Body of pancreas (tissue), 4 donors: ENCODE results near the gene GPR141. TPM values are rescaled to one million over a fixed set of nuclear protein-coding genes. Genes with fewer than 3 reads are reported as not detected.
A peak's percentile ranks its signal among the peaks of the same experiment; 100 is the strongest.

ENCODE experiments used
- ATAC-seq: fragments of 150-250 bp; one replicate; pipeline ENCODE4 v1.9.1; 2016
- DNase-seq, 4 donors: peaks; one replicate each; pipeline ENCODE4 v3.0.0-alpha.2; 2019
- H3K27ac ChIP-seq, 4 donors: fragments of 200-600 bp; sonication (generic); 1 replicate in 3 of 4; 2 replicates in 1 of 4; pipeline versions ENCODE4 v1.5.1 to v1.6.1; 2016 to 2019; ENCODE audit warnings: mild to moderate bottlenecking in 1 of 4, mixed read lengths in 1 of 4, moderate library complexity in 1 of 4
- H3K27me3 ChIP-seq, 2 donors: fragments of 200-600 bp; sonication (generic); one replicate each; pipeline ENCODE4 v1.6.0; 2016; ENCODE audit warnings: mild to moderate bottlenecking in 1 of 2
- H3K36me3 ChIP-seq, 2 donors: fragments of 200-600 bp; sonication (generic); replicated peaks in 1 of 2; 2 replicates each; pipeline ENCODE4 v1.5.1; 2016; ENCODE audit warnings: low read depth in 2 of 2; ENCODE audit not compliant: insufficient read depth in 1 of 2
- H3K4me1 ChIP-seq: fragments of 200-600 bp; sonication (generic); one replicate; pipeline ENCODE4 v1.6.0; 2016
- H3K4me3 ChIP-seq, 2 donors: fragments of 200-600 bp; sonication (generic); 1 replicate in 1 of 2; 2 replicates in 1 of 2; pipeline ENCODE4 v1.5.1; 2016 to 2019
- H3K9me3 ChIP-seq, 3 donors: fragments of 200-600 bp; sonication (generic); 1 replicate in 2 of 3; 2 replicates in 1 of 3; pipeline ENCODE4 v1.5.1; 2016
- CTCF ChIP-seq, 7 experiments: fragments of 450-650 bp in 4 of 7; fragments of 200-600 bp in 3 of 7; sonication (generic) in 3 of 7; IDR thresholded peaks; one replicate each; pipeline ENCODE4 v1.5.1; 2016 to 2019; ENCODE audit warnings: antibody characterized with exemption in 7 of 7
- POLR2A ChIP-seq, 3 donors: fragments of 450-650 bp; IDR thresholded peaks; one replicate each; pipeline ENCODE4 v1.6.1; 2016; ENCODE audit warnings: antibody characterized with exemption in 3 of 3, mild to moderate bottlenecking in 2 of 3
- WGBS, 2 donors: methylation state at CpG; one replicate each; pipeline ENCODE4 v1.1.5; 2017; 5-methylcytosine and 5-hydroxymethylcytosine counted together
- intact Hi-C: fragments of 100-400 bp; cut with DNase I; formaldehyde crosslinking; loops from one replicate; pipeline ENCODE4 v1.15.1; 2023
- total RNA-seq, 2 donors: library from RNA; depleted of rRNA; stranded (reverse); fragments of >200 nt; gene quantifications; one replicate each; pipeline ENCODE4 v1.1.0, GENCODE V29; 2016

GPR141 gene
- total RNA-seq, 2 donors from 2014 or later: 6.3 TPM; not detected in 1

GRCh38 chr7:37775921-37776320 lies 92.4 kb downstream of the GPR141 start:
- no peaks in the 10 kb centered on the region for H3K36me3 ChIP-seq
- H3K4me1 ChIP-seq: no peaks in the 10 kb centered on the region
- no peak for DNase-seq
- H3K4me3 ChIP-seq: no peak overlapping the region
- no peak for ATAC-seq
- H3K9me3 ChIP-seq: peaks cover 0 to 3% (median 0%) of the 10 kb centered on the region in 3 donors
- H3K27me3 ChIP-seq: no peaks in the 10 kb centered on the region
- no peak overlapping the region for H3K27ac ChIP-seq
- no peak for TF ChIP-seq POLR2A (IDR thresholded peaks at IDR 0.05)
- TF ChIP-seq CTCF (IDR thresholded peaks at IDR 0.05): no peak
- intact Hi-C loops: no loop called here
- 26 to 61% methylated on average over 2 to 3 of the region's 3 CpGs for WGBS, 2 donors

DNA sequence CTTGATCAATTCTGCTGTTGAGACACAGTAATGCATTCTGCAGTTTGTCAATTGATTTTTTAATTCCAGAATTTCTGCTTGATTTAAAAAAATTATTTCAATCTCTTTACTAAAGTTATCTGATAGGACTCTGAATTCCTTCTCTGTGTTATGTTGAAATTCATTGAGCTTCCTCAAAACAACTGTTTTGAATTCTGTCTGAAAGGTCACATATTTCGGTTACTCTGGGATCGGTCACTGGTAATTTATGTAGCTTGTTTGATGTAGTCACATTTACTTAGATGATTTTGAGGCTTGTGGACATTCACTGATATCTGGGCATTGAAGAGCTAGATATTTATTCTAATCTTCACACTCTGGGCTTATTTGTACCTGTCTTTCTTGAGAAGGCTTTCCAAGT lies 97.6 kb downstream of the GPR141 start:
- intact Hi-C loops: no loop called here
- Histone ChIP-seq H3K36me3 (no peaks in the 10 kb centered on the region), H3K27ac (no peak overlapping the region), H3K4me1 (no peaks in the 10 kb centered on the region), H3K4me3 (no peak overlapping the region), H3K9me3 (no peaks in the 10 kb centered on the region), H3K27me3 (no peaks in the 10 kb centered on the region)
- no peak for TF ChIP-seq POLR2A (IDR thresholded peaks at IDR 0.05)
- ATAC-seq (no peak), DNase-seq (no peak)
- 79 to 94% methylated on average over 2 of the region's 2 CpGs for WGBS, 2 donors

- Histone ChIP-seq H3K36me3 (no peaks in the 10 kb centered on the region), H3K9me3 (no peaks in the 10 kb centered on the region), H3K27me3 (no peaks in the 10 kb centered on the region), H3K27ac (no peak overlapping the region), H3K4me1 (no peaks in the 10 kb centered on the region), H3K4me3 (no peak overlapping the region)
- TF ChIP-seq POLR2A (IDR thresholded peaks at IDR 0.05): no peak
- no peak for TF ChIP-seq CTCF (IDR thresholded peaks at IDR 0.05)
- DNase-seq: no peak
- ATAC-seq: no peak
- intact Hi-C loops: no loop called here
Measured at GRCh38 chr7:37782166-37782565, 98.6 kb downstream of the GPR141 start.

DNA sequence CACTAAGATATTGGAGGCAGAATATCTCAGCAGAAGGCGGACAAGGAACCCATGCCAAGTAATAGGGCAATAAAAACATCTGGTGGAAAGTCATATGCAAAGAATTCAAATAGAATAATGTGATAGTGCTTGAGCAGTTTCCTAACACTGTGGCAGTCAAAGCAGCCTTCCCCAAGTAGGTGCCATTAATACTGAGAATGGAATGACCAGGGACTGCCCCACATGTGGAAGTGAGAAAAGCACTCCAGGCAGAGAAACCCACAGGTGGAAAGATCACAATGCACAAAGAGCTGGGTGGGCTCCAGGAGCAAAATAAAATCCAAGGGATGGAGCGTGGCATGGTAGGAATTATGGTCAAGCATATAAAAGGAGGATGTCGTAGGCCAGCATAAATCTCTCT lies 100.4 kb downstream of the GPR141 start:
- 46 to 75% methylated on average over 3 of the region's 3 CpGs for WGBS, 2 donors
- Histone ChIP-seq H3K4me3 (no peak overlapping the region), H3K27me3 (no peaks in the 10 kb centered on the region), H3K4me1 (no peaks in the 10 kb centered on the region), H3K27ac (no peak overlapping the region), H3K36me3 (no peaks in the 10 kb centered on the region), H3K9me3 (no peaks in the 10 kb centered on the region)
- no peak for DNase-seq
- no peak for ATAC-seq
- intact Hi-C loops: no loop called here
- TF ChIP-seq CTCF (IDR thresholded peaks at IDR 0.05) (no peak), POLR2A (IDR thresholded peaks at IDR 0.05) (no peak)

DNA sequence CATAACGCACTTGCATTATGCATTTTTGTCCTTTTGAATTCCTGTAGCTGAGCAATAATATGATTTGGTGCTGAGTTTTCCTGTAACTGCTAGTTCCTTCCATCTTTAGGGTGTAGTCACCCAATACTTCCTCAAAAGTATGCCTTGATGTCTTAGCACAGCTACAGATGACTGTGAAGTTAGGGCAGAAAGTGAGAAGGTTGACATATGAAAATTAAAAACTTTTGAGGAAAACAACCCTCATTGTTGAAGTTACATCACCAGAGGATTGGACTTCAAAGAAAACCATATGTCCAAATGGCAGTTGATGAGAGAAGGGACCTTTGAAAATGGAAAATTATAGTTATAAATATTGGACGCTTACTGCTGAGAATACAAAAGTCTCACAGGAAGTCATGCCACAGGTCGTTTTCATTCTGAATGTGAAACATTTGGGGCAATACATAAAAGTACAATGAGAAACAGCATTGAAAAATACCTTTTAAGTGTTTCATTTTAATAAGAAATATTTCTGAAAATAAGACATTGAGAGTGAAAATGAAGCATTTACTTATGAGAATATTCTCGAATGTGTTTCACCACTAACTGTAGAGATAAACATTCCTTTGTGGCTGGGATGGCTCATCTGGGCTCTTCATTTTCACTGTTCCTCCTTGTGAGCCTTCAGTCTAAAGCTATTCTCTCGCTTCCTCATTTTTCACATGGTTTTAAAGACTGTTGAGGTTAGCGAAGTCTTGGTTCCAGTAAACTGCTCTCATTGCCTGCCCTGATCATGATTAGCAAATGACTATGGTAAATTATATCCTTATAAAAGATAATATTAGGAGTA lies 103.4 kb downstream of the GPR141 start:
- 57 to 74% methylated on average over 6 of the region's 6 CpGs for WGBS, 2 donors
- H3K4me1 ChIP-seq: no peaks in the 10 kb centered on the region
- no peak for ATAC-seq
- H3K36me3 ChIP-seq: no peaks in the 10 kb centered on the region
- H3K4me3 ChIP-seq: no peak overlapping the region
- H3K27me3 ChIP-seq: no peaks in the 10 kb centered on the region
- H3K27ac ChIP-seq: peak overlapping the region in 1 of 4 donors; percentile 10
- H3K9me3 ChIP-seq: no peaks in the 10 kb centered on the region
- DNase-seq: no peak
- intact Hi-C loops: no loop called here
- TF ChIP-seq POLR2A (IDR thresholded peaks at IDR 0.05): no peak
- no peak for TF ChIP-seq CTCF (IDR thresholded peaks at IDR 0.05)

Other genes starting within 250 kb of the GPR141 start
- gene ELMO1, start 234.9 kb upstream of the GPR141 start, total RNA-seq: 10 to 100 TPM; 10.9 to 56.0 TPM
- gene NME8, start 164.8 kb downstream of the GPR141 start, total RNA-seq: not detected
- 1 to 10 TPM; 5.3 to 9.1 TPM for gene SFRP4, start 233.1 kb downstream of the GPR141 start, total RNA-seq
- 10 to 100 TPM; 17.6 to 24.7 TPM for gene EPDR1, start 236.9 kb downstream of the GPR141 start, total RNA-seq